ENCODE measurements around the gene PLXNA2.

DNA sequence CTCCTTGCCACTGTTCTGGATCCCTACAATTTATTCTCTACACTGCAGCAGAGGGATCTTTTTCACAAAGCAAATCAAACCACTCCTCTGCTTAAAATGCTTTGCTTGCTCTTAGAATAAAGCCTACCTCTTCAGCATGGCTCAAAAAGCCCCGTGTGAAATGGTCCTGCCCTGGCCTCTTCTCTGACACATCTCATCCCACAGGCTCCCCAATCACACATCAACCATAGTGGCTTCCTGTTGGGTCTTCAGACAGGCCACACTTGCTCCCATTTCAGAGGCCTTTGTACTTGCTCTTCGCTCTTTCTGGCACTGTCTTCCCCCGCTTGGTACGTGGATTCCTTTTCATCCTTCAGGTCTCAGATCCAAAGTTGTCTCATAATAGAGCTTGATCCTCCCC is 44.3 kb upstream of the PLXNA2 start:
- TF ChIP-seq, protein P1, sequence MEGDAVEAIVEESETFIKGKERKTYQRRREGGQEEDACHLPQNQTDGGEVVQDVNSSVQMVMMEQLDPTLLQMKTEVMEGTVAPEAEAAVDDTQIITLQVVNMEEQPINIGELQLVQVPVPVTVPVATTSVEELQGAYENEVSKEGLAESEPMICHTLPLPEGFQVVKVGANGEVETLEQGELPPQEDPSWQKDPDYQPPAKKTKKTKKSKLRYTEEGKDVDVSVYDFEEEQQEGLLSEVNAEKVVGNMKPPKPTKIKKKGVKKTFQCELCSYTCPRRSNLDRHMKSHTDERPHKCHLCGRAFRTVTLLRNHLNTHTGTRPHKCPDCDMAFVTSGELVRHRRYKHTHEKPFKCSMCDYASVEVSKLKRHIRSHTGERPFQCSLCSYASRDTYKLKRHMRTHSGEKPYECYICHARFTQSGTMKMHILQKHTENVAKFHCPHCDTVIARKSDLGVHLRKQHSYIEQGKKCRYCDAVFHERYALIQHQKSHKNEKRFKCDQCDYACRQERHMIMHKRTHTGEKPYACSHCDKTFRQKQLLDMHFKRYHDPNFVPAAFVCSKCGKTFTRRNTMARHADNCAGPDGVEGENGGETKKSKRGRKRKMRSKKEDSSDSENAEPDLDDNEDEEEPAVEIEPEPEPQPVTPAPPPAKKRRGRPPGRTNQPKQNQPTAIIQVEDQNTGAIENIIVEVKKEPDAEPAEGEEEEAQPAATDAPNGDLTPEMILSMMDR (IDR thresholded peaks at IDR 0.05): no peak
- no peak for TF ChIP-seq EZH2phosphoT487 (IDR thresholded peaks at IDR 0.05)
- no peak for TF ChIP-seq EZH2 (IDR thresholded peaks at IDR 0.05)
